GM20000 (cell line): ENCODE results near the gene CES2.

ENCODE experiments used
- DNase-seq: peaks from one replicate; pipeline ENCODE4 v3.0.0; 2012; ENCODE audit warnings: low spot score
- CTCF ChIP-seq: IDR thresholded peaks from 2 replicates; pipeline ENCODE4 v1.5.1; 2012; ENCODE audit warnings: mild to moderate bottlenecking, control low read depth; ENCODE audit errors: extremely low read depth, missing control alignments

CES2 gene

GRCh38 chr16:66947302-66948065, 12.2 kb downstream of the CES2 start:
- DNase-seq = peak; percentile 87
- peak; percentile 73 for TF ChIP-seq CTCF

GRCh38 chr16:66948134-66948836, 13.0 kb downstream of the CES2 start:
- no peak for DNase-seq
- TF ChIP-seq CTCF = no peak

GRCh38 chr16:66948837-66949225, 13.5 kb downstream of the CES2 start:
- no peak for TF ChIP-seq CTCF
- no peak for DNase-seq

GRCh38 chr16:66949472-66949871, 14.2 kb downstream of the CES2 start:
- DNase-seq = no peak
- no peak for TF ChIP-seq CTCF

GRCh38 chr16:66950437-66950836, 15.1 kb downstream of the CES2 start:
- peak; percentile 58 for DNase-seq
- no peak for TF ChIP-seq CTCF

GRCh38 chr16:66950971-66951790, 15.9 kb downstream of the CES2 start:
- no peak for TF ChIP-seq CTCF
- DNase-seq = no peak
